Mammary epithelial cell (primary cell): Measurements from ENCODE around the gene TMEM82.

Source experiments
- EZH2 ChIP-seq: IDR thresholded peaks from 2 replicates; pipeline ENCODE4 v1.6.1; 2012; ENCODE audit warnings: low read length, inconsistent platforms, borderline replicate concordance
- TF ChIP-seq, protein P1 (sequence below), 2 donors: IDR thresholded peaks in 1 of 2; conservative IDR thresholded peaks in 1 of 2; 2 replicates each; pipeline ENCODE4 v1.5.1; 2011 to 2012; ENCODE audit warnings: inconsistent platforms in 2 of 2, low read length in 2 of 2, mild to moderate bottlenecking in 2 of 2, control low read depth in 1 of 2, low read depth in 1 of 2; ENCODE audit not compliant: insufficient read depth in 1 of 2; ENCODE audit errors: extremely low read depth in 1 of 2

DNA sequence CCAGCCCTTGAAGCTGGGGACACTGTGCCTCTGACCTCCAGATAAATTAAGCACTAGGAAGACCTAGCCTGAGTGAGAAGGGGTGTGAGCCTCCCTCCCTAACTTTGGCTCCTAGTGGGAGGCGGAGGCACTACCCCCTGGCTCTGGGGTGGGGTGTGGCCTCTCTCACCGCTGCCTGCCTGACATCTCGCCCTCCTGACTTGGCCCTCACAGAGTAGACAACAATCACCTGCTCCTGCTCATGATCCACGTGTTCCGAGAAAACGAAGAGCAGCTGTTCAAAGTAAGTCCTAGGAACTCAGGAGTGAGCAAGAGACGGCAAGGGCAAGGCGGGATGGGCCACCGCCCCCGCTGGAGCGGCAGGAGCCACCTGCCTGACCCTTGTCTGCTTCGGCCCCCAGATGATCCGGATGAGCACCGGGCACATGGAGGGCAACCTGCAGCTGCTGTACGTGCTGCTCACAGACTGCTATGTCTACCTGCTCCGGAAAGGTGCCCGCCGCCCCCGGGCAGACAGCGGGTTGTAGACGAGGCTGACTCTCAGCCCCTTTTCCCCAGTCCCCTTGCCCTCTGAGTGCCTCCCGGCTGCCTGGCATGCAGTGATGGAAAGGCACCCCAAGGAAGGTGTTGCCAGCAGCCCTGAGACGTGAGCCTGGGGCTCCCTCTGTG, 14.3 kb upstream of the TMEM82 start:
- TF ChIP-seq, protein P1, sequence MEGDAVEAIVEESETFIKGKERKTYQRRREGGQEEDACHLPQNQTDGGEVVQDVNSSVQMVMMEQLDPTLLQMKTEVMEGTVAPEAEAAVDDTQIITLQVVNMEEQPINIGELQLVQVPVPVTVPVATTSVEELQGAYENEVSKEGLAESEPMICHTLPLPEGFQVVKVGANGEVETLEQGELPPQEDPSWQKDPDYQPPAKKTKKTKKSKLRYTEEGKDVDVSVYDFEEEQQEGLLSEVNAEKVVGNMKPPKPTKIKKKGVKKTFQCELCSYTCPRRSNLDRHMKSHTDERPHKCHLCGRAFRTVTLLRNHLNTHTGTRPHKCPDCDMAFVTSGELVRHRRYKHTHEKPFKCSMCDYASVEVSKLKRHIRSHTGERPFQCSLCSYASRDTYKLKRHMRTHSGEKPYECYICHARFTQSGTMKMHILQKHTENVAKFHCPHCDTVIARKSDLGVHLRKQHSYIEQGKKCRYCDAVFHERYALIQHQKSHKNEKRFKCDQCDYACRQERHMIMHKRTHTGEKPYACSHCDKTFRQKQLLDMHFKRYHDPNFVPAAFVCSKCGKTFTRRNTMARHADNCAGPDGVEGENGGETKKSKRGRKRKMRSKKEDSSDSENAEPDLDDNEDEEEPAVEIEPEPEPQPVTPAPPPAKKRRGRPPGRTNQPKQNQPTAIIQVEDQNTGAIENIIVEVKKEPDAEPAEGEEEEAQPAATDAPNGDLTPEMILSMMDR (conservative IDR thresholded peaks at IDR 0.05 in 1 of 2, IDR thresholded peaks at IDR 0.05 in 1 of 2; ENCODE audit: extremely low read depth in 1 of 2, insufficient read depth in 1 of 2, low read depth in 1 of 2, low read length in 2 of 2), result no peak
- TF ChIP-seq EZH2, result no peak
